DOHH2 (cell line): Measurements from ENCODE around the gene VWA1.

Experiments
- CTCF ChIP-seq: fragments of 200-600 bp; sonication (generic); IDR thresholded peaks from one replicate; pipeline ENCODE4 v1.5.1; 2014; ENCODE audit warnings: antibody characterized with exemption, mild to moderate bottlenecking, low read depth, low read length; ENCODE audit not compliant: poor library complexity, severe bottlenecking
- EZH2phosphoT487 ChIP-seq: fragments of 200-600 bp; sonication (generic); IDR thresholded peaks from 2 replicates; pipeline ENCODE4 v1.6.1; 2017; ENCODE audit warnings: borderline replicate concordance, mild to moderate bottlenecking, antibody characterized with exemption, low read length, moderate library complexity, mixed read lengths

- TF ChIP-seq CTCF: no peak
- TF ChIP-seq EZH2phosphoT487: no peak
Measured at GRCh38 chr1:1436630-1437032, 1.1 kb downstream of the VWA1 start.
